Panc1 (cell line): ENCODE results near the gene NCKAP5.

Experiments used
- POLR2AphosphoS5 ChIP-seq: IDR thresholded peaks from 2 replicates; pipeline ENCODE4 v1.6.1; 2012; ENCODE audit warnings: mild to moderate bottlenecking, low read depth, low read length, moderate library complexity
- TF ChIP-seq, protein P1 (sequence below): fragments of 450-650 bp; IDR thresholded peaks from 2 replicates; pipeline ENCODE4 v1.5.1; 2017; ENCODE audit warnings: mild to moderate bottlenecking

DNA sequence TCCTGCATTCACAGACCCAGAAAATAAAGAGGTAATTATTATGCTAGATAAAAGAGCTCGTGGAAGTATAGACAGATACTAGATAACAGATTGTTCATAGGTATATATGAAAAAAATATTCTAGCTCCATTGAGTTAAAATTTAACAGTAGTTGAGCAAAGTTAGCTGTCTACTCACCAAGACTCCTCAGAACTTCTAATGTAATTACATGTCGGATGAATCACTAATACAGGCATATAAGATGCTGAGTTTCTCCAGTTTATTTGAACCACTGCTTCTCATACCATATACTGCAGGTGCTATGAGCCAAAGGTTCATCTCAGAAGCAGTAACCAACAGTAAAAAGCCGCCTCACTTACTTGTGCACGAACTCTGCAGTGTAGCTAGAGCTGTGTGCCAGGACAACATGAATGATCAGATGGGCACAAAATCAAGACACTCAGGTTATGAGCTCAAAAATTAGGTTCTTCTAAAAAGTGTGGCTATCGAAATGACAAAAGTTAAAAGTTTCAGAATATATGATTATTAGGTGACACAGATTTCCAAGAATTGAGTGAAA lies 373.4 kb downstream of the NCKAP5 start:
- no peak for TF ChIP-seq POLR2AphosphoS5
- TF ChIP-seq, protein P1, sequence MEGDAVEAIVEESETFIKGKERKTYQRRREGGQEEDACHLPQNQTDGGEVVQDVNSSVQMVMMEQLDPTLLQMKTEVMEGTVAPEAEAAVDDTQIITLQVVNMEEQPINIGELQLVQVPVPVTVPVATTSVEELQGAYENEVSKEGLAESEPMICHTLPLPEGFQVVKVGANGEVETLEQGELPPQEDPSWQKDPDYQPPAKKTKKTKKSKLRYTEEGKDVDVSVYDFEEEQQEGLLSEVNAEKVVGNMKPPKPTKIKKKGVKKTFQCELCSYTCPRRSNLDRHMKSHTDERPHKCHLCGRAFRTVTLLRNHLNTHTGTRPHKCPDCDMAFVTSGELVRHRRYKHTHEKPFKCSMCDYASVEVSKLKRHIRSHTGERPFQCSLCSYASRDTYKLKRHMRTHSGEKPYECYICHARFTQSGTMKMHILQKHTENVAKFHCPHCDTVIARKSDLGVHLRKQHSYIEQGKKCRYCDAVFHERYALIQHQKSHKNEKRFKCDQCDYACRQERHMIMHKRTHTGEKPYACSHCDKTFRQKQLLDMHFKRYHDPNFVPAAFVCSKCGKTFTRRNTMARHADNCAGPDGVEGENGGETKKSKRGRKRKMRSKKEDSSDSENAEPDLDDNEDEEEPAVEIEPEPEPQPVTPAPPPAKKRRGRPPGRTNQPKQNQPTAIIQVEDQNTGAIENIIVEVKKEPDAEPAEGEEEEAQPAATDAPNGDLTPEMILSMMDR, result no peak
